Endometrium (tissue), 2 donors: ENCODE measurements around the gene CLASRP.

Experiments
- FAIRE-seq: peaks from 2 replicates; lab custom pipeline; 2012; peaks lifted over from hg19 to GRCh38; lab: Jason Lieb, UNC
- donor health status: control.
- donor health status: control.

The CLASRP gene

GRCh38 chr19:45087531-45087930 is 48.7 kb downstream of the CLASRP start:
- no peak for FAIRE-seq

- FAIRE-seq, result no peak
These were observed 51.2 kb downstream of the CLASRP start for GRCh38 chr19:45090034-45090433.

DNA sequence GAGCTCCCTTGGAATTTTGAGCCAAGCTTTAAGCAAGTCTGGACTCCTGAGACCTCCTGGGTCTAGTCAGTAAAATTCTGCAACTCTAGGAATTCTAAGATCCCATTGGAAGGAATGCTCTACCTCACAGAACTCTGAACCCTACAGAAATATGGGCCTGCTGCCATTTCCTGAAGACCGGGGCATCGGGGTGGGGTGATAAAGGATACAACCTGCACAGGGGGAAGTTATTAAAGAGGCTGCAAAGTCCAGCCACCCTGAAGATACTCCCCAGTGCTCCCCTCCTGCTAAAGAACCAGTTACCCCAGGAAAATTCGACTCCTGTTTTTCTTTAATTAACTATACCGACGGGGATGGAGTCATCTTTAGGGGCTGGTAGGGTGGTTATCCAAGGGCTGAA is 51.8 kb downstream of the CLASRP start:
- no peak for FAIRE-seq

DNA sequence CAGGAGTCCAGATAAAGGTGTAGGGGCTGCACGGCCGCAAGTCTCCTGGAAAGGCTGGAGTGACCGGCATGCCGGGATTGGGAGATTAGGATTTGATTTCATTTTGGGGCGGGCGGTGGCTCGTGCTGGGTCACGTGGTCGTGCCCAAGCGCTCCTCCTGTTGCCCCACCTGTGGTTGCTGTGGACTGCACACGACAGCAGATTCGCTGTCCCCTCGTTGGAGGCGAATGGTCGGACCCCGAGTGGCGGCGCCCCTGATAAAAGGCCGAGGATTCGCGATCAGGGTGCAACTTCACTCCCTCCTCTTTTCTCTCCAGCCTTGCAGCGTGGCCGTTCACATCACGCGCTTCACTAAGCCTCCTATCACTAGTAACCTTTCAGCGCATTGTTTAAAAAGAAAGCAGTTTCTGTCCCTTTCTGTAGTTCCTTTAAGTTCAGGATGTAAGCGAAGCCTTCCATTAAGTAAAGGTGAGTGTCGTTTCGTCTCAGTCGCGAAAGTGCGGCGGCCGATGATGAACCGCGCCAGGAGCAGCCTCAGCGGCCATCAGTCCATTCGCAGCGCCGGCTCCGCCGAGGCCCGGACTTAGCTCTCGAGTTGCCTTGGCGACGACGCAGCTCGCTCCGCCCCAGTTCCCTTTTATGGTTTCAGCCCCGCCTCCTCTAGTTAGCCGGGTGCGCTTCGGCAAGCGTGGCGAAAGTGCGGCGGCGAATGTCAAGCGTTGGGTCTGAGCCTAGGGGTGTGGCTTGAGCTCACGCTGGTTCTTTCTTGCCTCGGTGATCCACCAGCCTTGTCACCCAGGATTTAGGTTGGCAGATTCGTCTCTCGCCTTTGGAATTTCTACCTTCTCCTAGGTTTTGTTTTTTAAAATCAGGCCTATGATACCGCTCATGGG is 52.4 kb downstream of the CLASRP start:
- FAIRE-seq, result peak; percentile 98

GRCh38 chr19:45092747-45093678 is 54.2 kb downstream of the CLASRP start, which contains the start of gene PPP1R37:
Gene PPP1R37 (plus strand): TSS chr19:45093179. CDS start chr19:45093326, 147 bp downstream.
- peak; percentile 89 for FAIRE-seq

- FAIRE-seq, result no peak
These were observed 55.3 kb downstream of the CLASRP start for GRCh38 chr19:45094137-45094536.

DNA sequence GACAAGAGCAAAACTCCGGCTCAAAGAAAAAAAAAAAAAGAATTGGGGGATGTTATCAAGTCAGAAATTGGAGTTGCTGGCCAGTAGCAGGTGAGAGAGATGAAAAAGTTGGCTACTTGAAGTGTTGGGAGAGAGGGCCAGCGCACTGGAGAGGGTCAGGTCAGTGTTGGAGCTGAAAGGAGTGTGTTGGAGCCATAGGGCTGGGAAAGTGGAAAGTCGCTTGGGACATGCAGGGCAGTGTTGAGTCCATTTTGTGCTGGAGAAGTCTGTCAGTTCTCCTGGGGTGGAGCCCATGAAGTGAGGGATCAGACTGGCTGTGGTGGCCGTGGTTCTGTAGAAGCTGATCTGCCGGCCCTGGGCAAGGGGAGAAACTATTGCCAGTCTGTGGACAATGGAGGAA is 55.9 kb downstream of the CLASRP start:
- FAIRE-seq, result no peak

DNA sequence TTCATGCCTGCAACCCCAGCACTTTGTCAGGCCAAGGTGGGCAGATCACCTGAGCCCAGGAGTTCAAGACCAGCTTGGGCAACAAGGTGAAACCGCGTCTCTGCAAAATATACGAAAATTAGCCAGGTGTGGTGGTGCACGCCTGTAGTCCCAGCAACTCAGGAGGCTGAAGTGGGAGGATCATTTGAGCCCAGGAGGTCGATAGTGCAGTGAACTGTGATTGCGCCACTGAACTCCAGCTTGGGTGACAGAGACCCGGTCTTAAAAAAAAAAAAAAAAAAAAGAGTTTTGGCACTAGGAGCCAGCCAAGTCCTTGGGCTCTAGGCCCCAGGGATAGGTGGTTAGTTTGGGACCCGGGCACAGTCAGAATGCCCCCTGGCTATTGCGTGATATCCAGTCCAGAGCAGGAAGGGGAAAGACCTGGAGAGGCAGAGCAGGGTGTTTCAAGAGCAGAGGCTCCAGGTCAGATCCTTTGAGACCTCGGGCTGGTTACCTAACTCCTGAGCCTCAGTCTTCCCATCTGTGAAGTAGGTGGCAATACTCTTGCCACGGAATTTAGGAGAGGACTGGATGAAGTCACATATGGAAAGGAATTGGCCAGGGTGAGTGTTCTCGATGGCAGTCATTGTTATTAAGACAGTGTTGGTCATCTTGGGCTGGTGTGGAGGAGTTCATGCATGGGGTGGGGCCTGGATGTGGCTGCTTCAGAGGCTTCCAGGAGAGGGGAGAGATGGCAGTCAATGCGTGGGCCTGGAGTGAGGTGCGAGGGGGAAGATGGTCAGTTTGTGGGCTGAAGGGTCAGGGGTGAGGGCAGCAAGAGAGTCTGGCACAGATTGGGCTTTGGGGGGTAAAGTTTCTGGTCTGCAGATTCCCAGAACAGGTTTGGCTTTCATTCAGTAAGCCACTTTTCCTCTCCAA is 56.9 kb downstream of the CLASRP start:
- no peak for FAIRE-seq

DNA sequence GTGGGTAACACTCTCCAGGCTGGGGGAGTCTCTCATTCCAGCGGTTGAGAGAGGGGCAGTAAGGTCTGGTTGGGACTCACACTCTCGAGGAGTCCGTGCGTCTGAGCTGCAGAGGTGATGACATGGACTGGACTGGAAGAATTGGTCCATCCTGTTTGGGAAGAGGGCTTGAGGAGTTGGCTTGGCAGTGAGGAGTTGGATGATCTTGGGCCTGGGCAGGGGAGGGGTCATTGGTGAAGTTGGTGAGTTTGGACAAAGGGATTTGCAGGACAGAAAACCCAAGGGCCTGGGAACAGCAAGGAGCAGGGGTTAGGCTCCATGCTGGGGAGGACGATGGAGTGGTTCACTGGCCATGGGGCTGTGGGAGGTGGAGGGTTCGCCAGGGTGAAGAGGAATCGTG is 57.9 kb downstream of the CLASRP start:
- FAIRE-seq, result no peak

DNA sequence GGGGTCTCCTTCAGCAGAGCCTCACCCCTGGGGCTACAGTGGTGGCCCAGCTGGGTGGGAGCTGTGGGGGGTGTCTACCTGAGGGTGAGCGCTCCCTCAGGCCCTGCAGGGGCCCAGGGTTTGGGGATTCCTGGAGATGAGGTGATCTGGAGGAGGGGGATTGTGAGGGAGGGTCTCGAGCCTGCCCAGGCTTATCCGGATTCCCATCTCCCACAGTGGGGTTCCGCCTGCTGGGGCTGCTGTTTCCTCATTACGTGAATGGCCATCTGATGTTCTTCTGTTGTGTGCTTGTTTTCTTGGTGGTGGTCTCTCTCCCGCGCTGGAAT is 58.6 kb downstream of the CLASRP start:
- FAIRE-seq, result no peak

DNA sequence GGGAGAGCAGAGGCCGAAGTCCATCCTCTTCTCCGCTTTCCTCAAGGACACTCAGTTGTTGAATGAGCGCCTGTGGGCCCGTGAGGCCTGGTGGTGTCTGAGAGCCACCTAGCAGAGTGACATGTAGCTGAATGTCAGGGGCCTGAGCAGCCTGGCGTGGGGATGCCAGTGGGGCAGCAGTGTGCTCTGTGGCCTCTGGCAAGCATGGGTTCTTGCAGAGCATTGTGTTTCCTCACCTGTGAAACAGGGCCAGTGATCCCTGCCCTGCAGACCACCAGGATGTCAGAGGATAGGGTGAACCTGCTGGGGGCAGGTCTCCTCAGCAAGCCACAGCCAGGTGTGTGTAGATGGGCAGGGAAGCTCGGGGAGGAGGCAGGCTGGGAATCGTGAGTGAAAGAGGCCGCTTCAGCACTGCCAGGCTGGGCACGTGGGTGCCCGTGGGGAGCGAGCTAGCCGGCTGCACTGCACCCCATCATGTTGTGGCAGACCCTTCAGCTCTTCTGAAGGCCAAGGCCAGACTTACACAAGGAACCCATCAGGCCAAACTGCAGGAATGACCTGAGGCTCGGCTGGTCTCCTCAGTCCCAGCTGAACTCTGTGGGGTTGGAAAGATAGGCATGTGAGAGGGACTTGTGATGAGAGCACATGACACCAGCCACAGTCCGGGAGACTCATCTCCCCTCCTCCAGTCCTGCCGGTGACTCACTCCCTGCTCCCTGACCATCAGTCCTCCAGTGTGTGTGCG is 59.1 kb downstream of the CLASRP start:
- no peak for FAIRE-seq

GRCh38 chr19:45098521-45099466 is 59.9 kb downstream of the CLASRP start:
- FAIRE-seq, result no peak

GRCh38 chr19:45099467-45100191 is 60.8 kb downstream of the CLASRP start:
- no peak for FAIRE-seq

- FAIRE-seq, result no peak
These were observed 61.4 kb downstream of the CLASRP start for GRCh38 chr19:45100201-45100600.

- FAIRE-seq, result no peak
These were observed 62.0 kb downstream of the CLASRP start for GRCh38 chr19:45100846-45101252.

- FAIRE-seq, result no peak
These were observed 63.0 kb downstream of the CLASRP start for GRCh38 chr19:45101806-45102205.

DNA sequence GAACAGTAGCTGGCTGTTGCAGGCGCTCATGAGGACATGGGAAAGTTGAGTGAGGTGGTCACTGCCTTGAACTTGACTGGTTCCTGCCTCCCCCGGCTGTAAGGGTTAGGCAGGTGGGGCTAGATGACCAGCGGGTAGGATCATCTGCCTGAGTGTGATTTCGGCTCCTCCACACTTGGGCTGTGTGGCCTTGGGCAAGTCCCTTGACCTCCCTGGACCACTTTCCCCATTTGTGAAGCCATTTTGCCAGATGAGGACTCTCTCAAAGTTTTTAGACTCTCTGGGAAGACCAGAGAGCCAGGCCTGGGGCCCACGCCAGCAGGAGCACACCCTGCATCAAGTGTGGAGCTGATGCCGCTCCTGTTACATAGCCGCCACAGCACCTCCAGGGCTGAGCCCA is 63.6 kb downstream of the CLASRP start:
- FAIRE-seq, result no peak

DNA sequence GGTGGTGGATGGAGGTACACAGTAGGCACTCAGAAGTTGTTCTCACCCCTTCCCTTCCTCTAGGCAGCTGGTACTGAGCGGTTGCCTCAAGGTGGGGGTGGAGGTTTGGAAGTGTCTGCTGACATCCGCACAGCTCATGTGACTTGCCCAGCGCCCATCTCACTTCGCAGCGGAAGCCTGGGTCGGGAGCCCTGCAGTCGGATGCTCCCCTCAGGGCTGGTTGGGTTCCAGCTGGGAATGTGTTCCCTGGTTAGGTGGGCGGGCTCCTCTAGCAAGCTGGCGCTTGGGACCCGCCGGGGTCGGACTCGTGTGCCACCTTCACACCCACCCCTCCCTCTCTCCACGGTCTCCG is 64.3 kb downstream of the CLASRP start:
- FAIRE-seq, result no peak

- no peak for FAIRE-seq
These were observed 64.9 kb downstream of the CLASRP start for GRCh38 chr19:45103508-45104319.
